Tibial nerve (tissue), 4 donors: ENCODE results near the gene SYCP2L. TPM values are rescaled to one million over a fixed set of nuclear protein-coding genes. Genes with fewer than 3 reads are reported as not detected.
A peak's percentile ranks its signal among the peaks of the same experiment; 100 is the strongest.

Experiments used
- DNase-seq, 2 donors: peaks; one replicate each; pipeline ENCODE4 v3.0.0-alpha.2; 2019; ENCODE audit warnings: low spot score in 2 of 2
- H3K27ac ChIP-seq, 4 donors: fragments of 200-600 bp; sonication (generic) in 3 of 4; one replicate each; pipeline ENCODE4 v1.5.1; 2017 to 2019; ENCODE audit warnings: mild to moderate bottlenecking in 1 of 4
- H3K27me3 ChIP-seq, 2 donors: fragments of 200-600 bp; sonication (generic) in 1 of 2; one replicate each; pipeline versions ENCODE4 v1.5.1 to v1.6.0; 2017 to 2019
- H3K36me3 ChIP-seq, 3 donors: fragments of 200-600 bp; sonication (generic); one replicate each; pipeline ENCODE4 v1.5.1; 2018 to 2019
- H3K4me1 ChIP-seq, 4 donors: fragments of 200-600 bp; sonication (generic) in 3 of 4; one replicate each; pipeline ENCODE4 v1.5.1; 2017 to 2019
- H3K4me3 ChIP-seq, 4 donors: fragments of 200-600 bp; sonication (generic) in 3 of 4; one replicate each; pipeline ENCODE4 v1.5.1; 2017 to 2019; ENCODE audit warnings: mild to moderate bottlenecking in 1 of 4, moderate library complexity in 1 of 4
- H3K9me3 ChIP-seq, 4 donors: fragments of 200-600 bp; sonication (generic) in 3 of 4; one replicate each; pipeline ENCODE4 v1.5.1; 2017 to 2019
- CTCF ChIP-seq, 5 experiments: fragments of 200-600 bp in 3 of 5; fragments of 450-650 bp in 2 of 5; sonication (generic) in 3 of 5; IDR thresholded peaks; one replicate each; pipeline ENCODE4 v1.5.1; 2016 to 2019; ENCODE audit warnings: antibody characterized with exemption in 5 of 5, mild to moderate bottlenecking in 3 of 5, moderate library complexity in 2 of 5
- EP300 ChIP-seq, 2 donors: sonication (generic); formaldehyde crosslinking; IDR thresholded peaks; one replicate each; pipeline ENCODE4 v1.6.1; 2017; ENCODE audit warnings: antibody characterized with exemption in 2 of 2, mild to moderate bottlenecking in 1 of 2
- POLR2A ChIP-seq, 2 donors: fragments of 450-650 bp; IDR thresholded peaks; one replicate each; pipeline ENCODE4 v1.6.1; 2017; ENCODE audit warnings: antibody characterized with exemption in 2 of 2, mild to moderate bottlenecking in 2 of 2, moderate library complexity in 2 of 2
- WGBS, 2 donors: methylation state at CpG; one replicate each; pipeline ENCODE4 v1.1.5; 2018; 5-methylcytosine and 5-hydroxymethylcytosine counted together
- total RNA-seq, 4 donors: library from RNA; depleted of rRNA; stranded (reverse); fragments of >200 nt; gene quantifications; one replicate each; pipeline ENCODE4 v1.1.0, GENCODE V29; 2016

Gene SYCP2L
- total RNA-seq, 4 donors from 2014 or later, result 2.0 to 3.9 (median 3.5) TPM

- 34 to 43% methylated on average over 15 of the region's 15 CpGs for WGBS, 2 donors
- peak; percentile 38 to 50 for DNase-seq
- TF ChIP-seq CTCF (IDR thresholded peaks at IDR 0.05) (peak in 4 of 5 experiments; percentile 40 to 52 (median 52)), EP300 (IDR thresholded peaks at IDR 0.05) (no peak)
Measured at GRCh38 chr6:10954590-10955010, 67.7 kb downstream of the SYCP2L start.

GRCh38 chr6:10956776-10957175 lies 69.9 kb downstream of the SYCP2L start:
- no peaks in the 10 kb centered on the region for H3K9me3 ChIP-seq
- H3K27me3 ChIP-seq, result no peaks in the 10 kb centered on the region
- no peaks in the 10 kb centered on the region for H3K4me1 ChIP-seq
- no peak overlapping the region for H3K4me3 ChIP-seq
- H3K36me3 ChIP-seq, result no peaks in the 10 kb centered on the region
- H3K27ac ChIP-seq, result no peak overlapping the region
- TF ChIP-seq POLR2A (IDR thresholded peaks at IDR 0.05), result no peak
- no peak for TF ChIP-seq CTCF (IDR thresholded peaks at IDR 0.05)
- TF ChIP-seq EP300 (IDR thresholded peaks at IDR 0.05), result no peak
- DNase-seq, result no peak

More at GRCh38 chr6:10954590-10955010, 67.7 kb downstream of the SYCP2L start:
- H3K27me3 ChIP-seq, result no peaks in the 10 kb centered on the region
- no peaks in the 10 kb centered on the region for H3K36me3 ChIP-seq
- no peaks in the 10 kb centered on the region for H3K9me3 ChIP-seq
- H3K4me1 ChIP-seq, result no peaks in the 10 kb centered on the region
- H3K27ac ChIP-seq, result no peak overlapping the region
- H3K4me3 ChIP-seq, result no peak overlapping the region

GRCh38 chr6:10957414-10957886 lies 70.6 kb downstream of the SYCP2L start:
- Histone ChIP-seq H3K27me3 (no peaks in the 10 kb centered on the region), H3K27ac (no peak overlapping the region), H3K4me3 (no peak overlapping the region), H3K36me3 (no peaks in the 10 kb centered on the region), H3K4me1 (no peaks in the 10 kb centered on the region), H3K9me3 (no peaks in the 10 kb centered on the region)
- no peak for DNase-seq
- no peak for TF ChIP-seq CTCF (IDR thresholded peaks at IDR 0.05)
- TF ChIP-seq POLR2A (IDR thresholded peaks at IDR 0.05), result no peak
- no peak for TF ChIP-seq EP300 (IDR thresholded peaks at IDR 0.05)
- WGBS, 2 donors, result 61 to 75% methylated on average over 6 of the region's 6 CpGs

- DNase-seq, result no peak
- no peaks in the 10 kb centered on the region for H3K9me3 ChIP-seq
- H3K4me3 ChIP-seq, result no peak overlapping the region
- no peak overlapping the region for H3K27ac ChIP-seq
- H3K4me1 ChIP-seq, result no peaks in the 10 kb centered on the region
- 90 to 91% methylated on average over 2 of the region's 2 CpGs for WGBS, 2 donors
- no peaks in the 10 kb centered on the region for H3K36me3 ChIP-seq
- H3K27me3 ChIP-seq, result no peaks in the 10 kb centered on the region
- TF ChIP-seq EP300 (IDR thresholded peaks at IDR 0.05) (no peak), POLR2A (IDR thresholded peaks at IDR 0.05) (no peak), CTCF (IDR thresholded peaks at IDR 0.05) (no peak)
Measured at GRCh38 chr6:10960171-10960570, 73.3 kb downstream of the SYCP2L start.

GRCh38 chr6:10961837-10962236 lies 75.0 kb downstream of the SYCP2L start:
- DNase-seq, result no peak

More at GRCh38 chr6:10961837-10962236, 75.0 kb downstream of the SYCP2L start:
- Histone ChIP-seq H3K36me3 (peaks cover 0 to 4% (median 0%) of the 10 kb centered on the region in 3 donors), H3K27ac (no peak overlapping the region), H3K9me3 (peaks cover 0 to 14% (median 5%) of the 10 kb centered on the region in 4 donors), H3K27me3 (no peaks in the 10 kb centered on the region), H3K4me1 (no peaks in the 10 kb centered on the region), H3K4me3 (no peak overlapping the region)
- WGBS, 2 donors, result 72 to 74% methylated on average over 3 of the region's 3 CpGs
- TF ChIP-seq POLR2A (IDR thresholded peaks at IDR 0.05), result no peak
- no peak for TF ChIP-seq CTCF (IDR thresholded peaks at IDR 0.05)
- TF ChIP-seq EP300 (IDR thresholded peaks at IDR 0.05), result no peak
